ENCODE results near the gene FOXO1.

DNA sequence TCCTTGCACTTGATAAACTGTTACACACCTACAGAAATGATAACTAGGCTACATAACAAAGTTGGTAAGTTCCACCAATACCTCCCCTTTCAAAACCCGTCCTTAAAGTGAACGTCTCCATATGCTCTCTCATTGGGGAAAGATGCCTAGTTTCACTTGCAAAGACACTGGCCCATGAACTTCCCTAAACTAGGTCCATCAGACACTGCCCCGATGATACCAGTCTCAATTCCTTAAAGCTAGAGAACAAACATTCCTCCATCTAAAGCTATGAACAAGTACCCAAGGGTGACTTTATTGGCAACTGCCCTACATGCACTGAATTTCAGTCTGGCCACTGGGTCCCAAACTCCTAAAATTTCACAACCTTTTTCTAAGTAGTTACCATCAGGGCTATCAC is 39.9 kb downstream of the FOXO1 start:
- TF ChIP-seq, protein P1, sequence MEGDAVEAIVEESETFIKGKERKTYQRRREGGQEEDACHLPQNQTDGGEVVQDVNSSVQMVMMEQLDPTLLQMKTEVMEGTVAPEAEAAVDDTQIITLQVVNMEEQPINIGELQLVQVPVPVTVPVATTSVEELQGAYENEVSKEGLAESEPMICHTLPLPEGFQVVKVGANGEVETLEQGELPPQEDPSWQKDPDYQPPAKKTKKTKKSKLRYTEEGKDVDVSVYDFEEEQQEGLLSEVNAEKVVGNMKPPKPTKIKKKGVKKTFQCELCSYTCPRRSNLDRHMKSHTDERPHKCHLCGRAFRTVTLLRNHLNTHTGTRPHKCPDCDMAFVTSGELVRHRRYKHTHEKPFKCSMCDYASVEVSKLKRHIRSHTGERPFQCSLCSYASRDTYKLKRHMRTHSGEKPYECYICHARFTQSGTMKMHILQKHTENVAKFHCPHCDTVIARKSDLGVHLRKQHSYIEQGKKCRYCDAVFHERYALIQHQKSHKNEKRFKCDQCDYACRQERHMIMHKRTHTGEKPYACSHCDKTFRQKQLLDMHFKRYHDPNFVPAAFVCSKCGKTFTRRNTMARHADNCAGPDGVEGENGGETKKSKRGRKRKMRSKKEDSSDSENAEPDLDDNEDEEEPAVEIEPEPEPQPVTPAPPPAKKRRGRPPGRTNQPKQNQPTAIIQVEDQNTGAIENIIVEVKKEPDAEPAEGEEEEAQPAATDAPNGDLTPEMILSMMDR (conservative IDR thresholded peaks at IDR 0.05) = no peak
- TF ChIP-seq EZH2 (IDR thresholded peaks at IDR 0.05; ENCODE audit: low read depth) = no peak
